OCI-LY3 (cell line): ENCODE data around the gene IQCH.

Experiments used
- H2AFZ ChIP-seq: fragments of 200-600, 300-600 bp; shearing (Covaris generic); 2 replicates; pipeline ENCODE4 v1.6.0; 2014; ENCODE audit warnings: antibody characterized with exemption, low read depth, low read length
- H3K27ac ChIP-seq: fragments of 200-600, 300-600 bp; sonication (generic); 2 replicates; pipeline ENCODE4 v1.5.1; 2014; ENCODE audit warnings: mild to moderate bottlenecking, low read length, moderate library complexity, mixed read lengths
- H3K27me3 ChIP-seq: fragments of 200-600, 300-600 bp; sonication (generic); 2 replicates; pipeline ENCODE4 v1.6.1; 2014; ENCODE audit warnings: low read depth, low read length, mixed read lengths
- H3K36me3 ChIP-seq: fragments of 200-600, 300-600 bp; sonication (generic); replicated peaks from 2 replicates; pipeline ENCODE3; 2014; ENCODE audit warnings: low read depth, low read length, mixed read lengths
- H3K4me1 ChIP-seq: fragments of 300-600, 200-600 bp; sonication (generic); 2 replicates; pipeline ENCODE4 v1.6.1; 2014; ENCODE audit warnings: low read length, mixed read lengths
- H3K4me2 ChIP-seq: fragments of 200-600, 300-600 bp; sonication (generic); 2 replicates; pipeline ENCODE4 v1.6.1; 2014; ENCODE audit warnings: low read length, mixed read lengths
- H3K4me3 ChIP-seq: fragments of 300-600, 200-600 bp; sonication (generic); 2 replicates; pipeline ENCODE4 v1.5.1; 2014; ENCODE audit warnings: antibody characterized with exemption, mild to moderate bottlenecking, low read length, moderate library complexity
- H3K79me2 ChIP-seq: fragments of 300-600, 200-600 bp; shearing (Covaris generic); 2 replicates; pipeline ENCODE4 v1.6.1; 2014; ENCODE audit warnings: mild to moderate bottlenecking, low read length, mixed read lengths
- H3K9ac ChIP-seq: fragments of 300-600, 200-600 bp; shearing (Covaris generic); 2 replicates; pipeline ENCODE4 v1.6.0; 2014; ENCODE audit warnings: mild to moderate bottlenecking, low read length, moderate library complexity
- H3K9me3 ChIP-seq: fragments of 200-600, 300-600 bp; shearing (Covaris generic); 2 replicates; pipeline ENCODE4 v1.6.1; 2014; ENCODE audit warnings: low read length, mixed read lengths; ENCODE audit not compliant: insufficient read depth
- H4K20me1 ChIP-seq: fragments of 200-600, 300-600 bp; sonication (generic); 2 replicates; pipeline ENCODE4 v1.6.1; 2016; ENCODE audit warnings: low read length, mixed read lengths; ENCODE audit not compliant: insufficient read depth
- EZH2phosphoT487 ChIP-seq: fragments of 200-600 bp; shearing (Covaris generic); IDR thresholded peaks from 2 replicates; pipeline ENCODE4 v1.6.1; 2018; ENCODE audit warnings: antibody characterized with exemption, mixed run types, low read depth
- TF ChIP-seq, protein P1 (sequence below): fragments of 200-600, 300-600 bp; sonication (generic); IDR thresholded peaks from 2 replicates; pipeline ENCODE4 v1.5.1; 2014; ENCODE audit warnings: antibody characterized with exemption, low read length, low read depth

IQCH gene

DNA sequence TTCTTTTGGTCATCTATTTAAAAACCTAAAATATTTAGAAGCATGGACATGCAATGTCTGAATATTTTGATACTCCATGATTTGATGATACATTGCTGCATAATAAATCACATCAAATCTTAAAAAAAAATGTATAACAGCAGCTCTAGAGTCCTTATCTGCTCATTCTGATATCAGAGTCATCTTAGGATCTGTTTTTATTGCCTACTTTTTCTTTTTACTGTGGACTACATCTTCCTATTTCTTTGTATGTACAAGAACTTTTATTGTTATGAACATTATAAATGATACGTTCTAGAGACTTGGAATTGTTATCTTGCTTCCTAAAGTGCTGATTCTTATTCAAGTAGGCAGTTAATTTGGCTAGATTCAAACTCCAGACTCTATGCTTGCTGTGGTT is 72.7 kb downstream of the IQCH start:
- H3K4me3 ChIP-seq = no peak overlapping the region
- H3K36me3 ChIP-seq = peaks cover 6% of the 10 kb centered on the region
- no peaks in the 10 kb centered on the region for H4K20me1 ChIP-seq
- H3K27me3 ChIP-seq = no peaks in the 10 kb centered on the region
- H3K9me3 ChIP-seq = peaks cover 7% of the 10 kb centered on the region; the same call in 1 of the 2 replicates
- no peak overlapping the region for H3K9ac ChIP-seq
- H3K4me2 ChIP-seq = no peak overlapping the region
- no peak overlapping the region for H3K27ac ChIP-seq
- H2AFZ ChIP-seq = no peak overlapping the region
- H3K79me2 ChIP-seq = no peaks in the 10 kb centered on the region
- TF ChIP-seq EZH2phosphoT487 = no peak
- TF ChIP-seq, protein P1, sequence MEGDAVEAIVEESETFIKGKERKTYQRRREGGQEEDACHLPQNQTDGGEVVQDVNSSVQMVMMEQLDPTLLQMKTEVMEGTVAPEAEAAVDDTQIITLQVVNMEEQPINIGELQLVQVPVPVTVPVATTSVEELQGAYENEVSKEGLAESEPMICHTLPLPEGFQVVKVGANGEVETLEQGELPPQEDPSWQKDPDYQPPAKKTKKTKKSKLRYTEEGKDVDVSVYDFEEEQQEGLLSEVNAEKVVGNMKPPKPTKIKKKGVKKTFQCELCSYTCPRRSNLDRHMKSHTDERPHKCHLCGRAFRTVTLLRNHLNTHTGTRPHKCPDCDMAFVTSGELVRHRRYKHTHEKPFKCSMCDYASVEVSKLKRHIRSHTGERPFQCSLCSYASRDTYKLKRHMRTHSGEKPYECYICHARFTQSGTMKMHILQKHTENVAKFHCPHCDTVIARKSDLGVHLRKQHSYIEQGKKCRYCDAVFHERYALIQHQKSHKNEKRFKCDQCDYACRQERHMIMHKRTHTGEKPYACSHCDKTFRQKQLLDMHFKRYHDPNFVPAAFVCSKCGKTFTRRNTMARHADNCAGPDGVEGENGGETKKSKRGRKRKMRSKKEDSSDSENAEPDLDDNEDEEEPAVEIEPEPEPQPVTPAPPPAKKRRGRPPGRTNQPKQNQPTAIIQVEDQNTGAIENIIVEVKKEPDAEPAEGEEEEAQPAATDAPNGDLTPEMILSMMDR = no peak
- H3K4me1 ChIP-seq = peaks cover 7% of the 10 kb centered on the region

DNA sequence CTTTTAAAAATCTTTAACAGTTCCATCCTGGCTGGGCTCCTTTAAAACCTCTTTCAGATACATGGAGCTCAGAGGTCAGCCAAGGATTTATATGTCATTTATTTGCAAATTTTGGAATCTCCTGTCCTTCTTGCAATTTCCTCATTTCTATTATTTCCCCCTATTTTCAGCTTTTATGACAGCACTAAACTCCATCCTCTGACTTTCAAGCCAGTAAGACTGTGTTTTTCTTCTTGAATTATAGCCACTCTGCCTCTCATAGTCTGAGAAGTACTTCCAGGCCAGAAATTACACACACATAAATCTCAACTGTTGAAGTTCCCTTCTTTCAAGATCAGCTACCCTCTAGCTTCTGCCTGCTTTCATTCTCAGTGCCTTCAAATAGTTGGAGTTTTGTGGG is 73.2 kb downstream of the IQCH start:
- Histone ChIP-seq H3K36me3 (peaks cover 6% of the 10 kb centered on the region), H3K4me1 (peaks cover 7% of the 10 kb centered on the region), H3K9me3 (peaks cover 7% of the 10 kb centered on the region; the same call in 1 of the 2 replicates), H3K9ac (no peak overlapping the region), H3K79me2 (no peaks in the 10 kb centered on the region), H3K27ac (no peak overlapping the region), H2AFZ (no peak overlapping the region), H3K4me3 (no peak overlapping the region), H4K20me1 (no peaks in the 10 kb centered on the region), H3K27me3 (no peaks in the 10 kb centered on the region), H3K4me2 (no peak overlapping the region)
- TF ChIP-seq, protein P1 = no peak
- no peak for TF ChIP-seq EZH2phosphoT487

DNA sequence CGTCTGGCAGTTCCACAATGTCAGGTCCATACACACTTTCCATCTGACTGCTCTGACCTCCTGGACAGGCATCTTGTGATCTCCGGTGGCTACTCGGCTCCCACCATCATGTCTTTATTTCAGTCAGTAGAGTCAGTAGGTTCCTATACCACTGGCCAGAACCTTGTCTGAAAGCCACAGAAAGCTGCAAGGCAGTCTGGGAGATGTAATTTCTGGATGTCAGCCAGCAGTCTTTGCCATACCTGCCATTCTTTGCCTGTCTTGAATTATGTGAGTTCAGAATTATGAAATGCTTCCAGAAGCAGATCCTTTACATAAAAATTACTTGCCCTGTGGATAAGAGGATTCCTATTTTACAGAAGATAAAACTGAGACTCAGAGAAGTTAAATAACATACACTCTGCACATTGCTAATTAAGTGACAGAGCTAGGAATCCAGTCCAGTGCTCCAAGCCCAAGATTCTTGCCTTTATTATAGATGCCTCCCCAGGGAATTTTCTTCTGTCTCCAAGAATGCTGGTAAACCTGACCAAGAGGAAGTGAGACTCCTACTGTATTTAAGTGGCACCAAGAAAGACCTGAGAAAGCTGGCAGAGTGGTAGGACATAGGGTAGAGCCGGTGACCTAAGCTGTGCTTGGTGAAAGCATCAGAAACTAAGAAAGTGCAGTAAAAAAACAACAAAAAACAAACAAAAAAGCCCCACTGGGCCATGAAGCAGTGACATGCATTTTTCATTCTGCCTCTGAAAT is 75.6 kb downstream of the IQCH start:
- Histone ChIP-seq H3K4me2 (no peak overlapping the region), H3K79me2 (no peaks in the 10 kb centered on the region), H3K36me3 (peaks cover 6% of the 10 kb centered on the region), H3K4me3 (no peak overlapping the region), H2AFZ (no peak overlapping the region), H3K27ac (no peak overlapping the region), H3K9ac (no peak overlapping the region), H4K20me1 (no peaks in the 10 kb centered on the region), H3K27me3 (no peaks in the 10 kb centered on the region), H3K9me3 (peaks cover 7% of the 10 kb centered on the region; the same call in 1 of the 2 replicates), H3K4me1 (peaks cover 8% of the 10 kb centered on the region)
- no peak for TF ChIP-seq EZH2phosphoT487
- TF ChIP-seq, protein P1 = no peak

DNA sequence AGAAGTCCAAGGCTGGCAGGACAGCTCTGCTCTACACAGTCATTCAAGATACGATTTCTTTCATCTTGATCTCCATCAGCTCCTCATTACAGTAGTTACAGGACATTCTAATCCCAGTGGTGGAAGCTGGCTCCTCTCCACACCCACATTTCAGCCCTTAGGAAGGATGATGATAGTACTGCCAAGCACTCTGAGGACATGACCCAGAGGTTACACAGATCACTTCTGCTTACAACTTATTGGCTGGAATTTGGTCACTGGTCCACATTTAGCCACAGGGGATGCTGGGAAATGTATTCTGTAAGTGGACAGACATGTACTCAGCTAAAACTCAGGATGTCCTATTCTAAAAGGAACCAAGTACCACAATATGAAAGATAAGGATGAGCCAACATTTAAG is 77.1 kb downstream of the IQCH start:
- no peak overlapping the region for H3K27ac ChIP-seq
- no peak overlapping the region for H2AFZ ChIP-seq
- TF ChIP-seq EZH2phosphoT487 = no peak
- TF ChIP-seq, protein P1 = no peak
- peaks cover 17% of the 10 kb centered on the region for H3K4me1 ChIP-seq
- H3K4me3 ChIP-seq = no peak overlapping the region
- H3K4me2 ChIP-seq = no peak overlapping the region
- H3K36me3 ChIP-seq = peaks cover 6% of the 10 kb centered on the region
- no peak overlapping the region for H3K9ac ChIP-seq
- H3K79me2 ChIP-seq = no peaks in the 10 kb centered on the region
- H3K9me3 ChIP-seq = peaks cover 7% of the 10 kb centered on the region; the same call in 1 of the 2 replicates
- H3K27me3 ChIP-seq = no peaks in the 10 kb centered on the region
- H4K20me1 ChIP-seq = no peaks in the 10 kb centered on the region
